Measurements from ENCODE around the gene TUBGCP4. TPM values are rescaled to one million over a fixed set of nuclear protein-coding genes. Genes with fewer than 3 reads are reported as not detected.

TUBGCP4 gene
- total and polyA plus RNA-seq, 9 of the 15 experiments (the other 6 are each of a cell fraction or from before 2014, with no cell fraction given) = 10.7 to 50.2 (median 29.6) TPM

GRCh38 chr15:43440721-43441281, 69.9 kb downstream of the TUBGCP4 start (continued):
- TF ChIP-seq BACH1 (tag; IDR thresholded peaks at IDR 0.05) = peak; percentile 96
- no peak for TF ChIP-seq ZNF165 (CRISPR knock-in tag; IDR thresholded peaks at IDR 0.05; ENCODE audit: borderline replicate concordance)
- TF ChIP-seq C11orf30 (IDR thresholded peaks at IDR 0.05; ENCODE audit: low read depth) = peak; percentile 96
- TF ChIP-seq RBFOX2 (IDR thresholded peaks at IDR 0.05; ENCODE audit: low read depth, low read length) = no peak
- TF ChIP-seq RBM14 (IDR thresholded peaks at IDR 0.05; ENCODE audit: borderline replicate concordance, insufficient read depth, low read depth, low read length) = no peak
- TF ChIP-seq ZNF347 (CRISPR knock-in tag; IDR thresholded peaks at IDR 0.05; ENCODE audit: low read depth) = no peak
- TF ChIP-seq TFAP4 (CRISPR knock-in tag; IDR thresholded peaks at IDR 0.05; ENCODE audit: borderline replicate concordance) = no peak; the same call in 1 of the 2 replicates
- no peak for TF ChIP-seq ZBTB9 (CRISPR knock-in tag; IDR thresholded peaks at IDR 0.05)
- TF ChIP-seq CBX2 (IDR thresholded peaks at IDR 0.05; ENCODE audit: insufficient read depth, low read length, poor library complexity, severe bottlenecking) = no peak
- no peak for TF ChIP-seq TBP (optimal IDR thresholded peaks at IDR 0.05; ENCODE audit: low read depth, low read length)
- TF ChIP-seq ZNF143 (CRISPR knock-in tag; IDR thresholded peaks at IDR 0.05) = no peak
- no peak for TF ChIP-seq NFXL1 (CRISPR knock-in tag; IDR thresholded peaks at IDR 0.05)
- 0 out of 2 replicates have a peak, but pooled peaks have one; percentile 16 for TF ChIP-seq GATAD2A (IDR thresholded peaks at IDR 0.05)
- no peak for TF ChIP-seq ZNF280A (IDR thresholded peaks at IDR 0.05; ENCODE audit: low read depth, partially characterized antibody)
- peak; percentile 99 for TF ChIP-seq JUND (IDR thresholded peaks at IDR 0.05; ENCODE audit: borderline replicate concordance, low read depth, low read length)
- TF ChIP-seq JUND (tag; IDR thresholded peaks at IDR 0.05; ENCODE audit: borderline replicate concordance, low read depth, low read length) = peak; percentile 100
- peak; percentile 63; the same call in 1 of the 2 replicates for TF ChIP-seq ESRRA (IDR thresholded peaks at IDR 0.05; ENCODE audit: borderline replicate concordance, low read depth)
- TF ChIP-seq STAT5A (IDR thresholded peaks at IDR 0.05; ENCODE audit: borderline replicate concordance, low read length) = no peak
- TF ChIP-seq RBM39 (optimal IDR thresholded peaks at IDR 0.05; ENCODE audit: low read depth, low read length) = no peak
- TF ChIP-seq ETV6 (IDR thresholded peaks at IDR 0.05; ENCODE audit: borderline replicate concordance in 1 of 2, low read depth in 2 of 2, low read length in 1 of 2) = no peak
- no peak for TF ChIP-seq ETV6 (CRISPR knock-in tag; IDR thresholded peaks at IDR 0.05; ENCODE audit: borderline replicate concordance)
- 0 out of 2 replicates have a peak, but pooled peaks have one; percentile 58 for TF ChIP-seq MTA1 (IDR thresholded peaks at IDR 0.05; ENCODE audit: borderline replicate concordance)

All from K562 (cell line).